BJ (cell line): Measurements from ENCODE around the gene ABCA13. TPM values are rescaled to one million over a fixed set of nuclear protein-coding genes. Genes with fewer than 3 reads are reported as not detected.

Experiments used
- CTCF ChIA-PET: fragments of 350-600 bp; formaldehyde crosslinking; extraction: SDS; loops from one replicate; lab custom pipeline; 2021; ENCODE audit warnings: antibody characterized with exemption, inconsistent platforms; lab: Yijun Ruan, JAX
- POLR2A ChIA-PET: fragments of 300-600 bp; sonication (Branson Sonifier 250); formaldehyde crosslinking; extraction: SDS; loops from one replicate; lab custom pipeline; 2021; ENCODE audit warnings: antibody characterized with exemption; lab: Charles Lee
- DNase-seq: peaks from one replicate; pipeline ENCODE4 v3.0.0-alpha.2; 2011; ENCODE audit warnings: low read depth
- H3K27me3 ChIP-seq: 2 replicates; pipeline ENCODE4 v1.6.0; 2011; ENCODE audit warnings: low read length; ENCODE audit not compliant: control insufficient read depth, insufficient read depth
- H3K36me3 ChIP-seq: 2 replicates; pipeline ENCODE4 v1.5.1; 2011; ENCODE audit warnings: low read length; ENCODE audit not compliant: control insufficient read depth, insufficient read depth
- H3K4me3 ChIP-seq: 2 replicates; pipeline ENCODE4 v1.5.1; 2011; ENCODE audit warnings: low read depth, mild to moderate bottlenecking, control low read depth, low read length
- polyA plus RNA-seq: library from polyadenylated mRNA; depleted of rRNA; stranded (reverse); fragments of >200 nt; gene quantifications from 2 replicates; pipeline ENCODE4 v1.2.3, GENCODE V29; 2011
- TF ChIP-seq, protein P1 (sequence below): IDR thresholded peaks from 2 replicates; pipeline ENCODE4 v1.5.1; 2011; ENCODE audit warnings: low read depth, mild to moderate bottlenecking, control low read depth, inconsistent platforms, low read length, moderate library complexity; ENCODE audit not compliant: insufficient read depth

Gene ABCA13
- polyA plus RNA-seq, 1 experiment = 0.15 TPM

DNA sequence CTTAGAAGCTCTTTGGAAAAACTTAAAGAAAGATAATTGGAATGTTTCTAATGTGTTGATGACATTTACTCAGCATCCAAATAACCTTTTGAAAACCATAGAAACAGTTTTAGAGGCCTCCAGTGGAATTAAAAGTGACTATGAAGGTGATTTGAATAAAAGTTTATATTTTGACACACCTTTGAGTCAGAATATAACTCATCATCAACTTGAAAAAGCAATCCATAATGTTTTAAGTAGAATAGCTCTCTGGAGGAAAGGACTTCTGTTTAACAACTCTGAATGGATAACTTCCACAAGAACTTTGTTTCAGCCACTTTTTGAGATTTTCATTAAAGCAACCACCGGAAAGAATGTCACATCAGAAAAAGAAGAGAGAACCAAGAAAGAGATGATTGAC, 108.2 kb downstream of the ABCA13 start:
- Histone ChIP-seq H3K4me3 (no peak overlapping the region), H3K36me3 (no peaks in the 10 kb centered on the region), H3K27me3 (no peaks in the 10 kb centered on the region)
- CTCF ChIA-PET = no interaction called here
- TF ChIP-seq, protein P1, sequence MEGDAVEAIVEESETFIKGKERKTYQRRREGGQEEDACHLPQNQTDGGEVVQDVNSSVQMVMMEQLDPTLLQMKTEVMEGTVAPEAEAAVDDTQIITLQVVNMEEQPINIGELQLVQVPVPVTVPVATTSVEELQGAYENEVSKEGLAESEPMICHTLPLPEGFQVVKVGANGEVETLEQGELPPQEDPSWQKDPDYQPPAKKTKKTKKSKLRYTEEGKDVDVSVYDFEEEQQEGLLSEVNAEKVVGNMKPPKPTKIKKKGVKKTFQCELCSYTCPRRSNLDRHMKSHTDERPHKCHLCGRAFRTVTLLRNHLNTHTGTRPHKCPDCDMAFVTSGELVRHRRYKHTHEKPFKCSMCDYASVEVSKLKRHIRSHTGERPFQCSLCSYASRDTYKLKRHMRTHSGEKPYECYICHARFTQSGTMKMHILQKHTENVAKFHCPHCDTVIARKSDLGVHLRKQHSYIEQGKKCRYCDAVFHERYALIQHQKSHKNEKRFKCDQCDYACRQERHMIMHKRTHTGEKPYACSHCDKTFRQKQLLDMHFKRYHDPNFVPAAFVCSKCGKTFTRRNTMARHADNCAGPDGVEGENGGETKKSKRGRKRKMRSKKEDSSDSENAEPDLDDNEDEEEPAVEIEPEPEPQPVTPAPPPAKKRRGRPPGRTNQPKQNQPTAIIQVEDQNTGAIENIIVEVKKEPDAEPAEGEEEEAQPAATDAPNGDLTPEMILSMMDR = no peak
- DNase-seq = no peak
- POLR2A ChIA-PET = no interaction called here

DNA sequence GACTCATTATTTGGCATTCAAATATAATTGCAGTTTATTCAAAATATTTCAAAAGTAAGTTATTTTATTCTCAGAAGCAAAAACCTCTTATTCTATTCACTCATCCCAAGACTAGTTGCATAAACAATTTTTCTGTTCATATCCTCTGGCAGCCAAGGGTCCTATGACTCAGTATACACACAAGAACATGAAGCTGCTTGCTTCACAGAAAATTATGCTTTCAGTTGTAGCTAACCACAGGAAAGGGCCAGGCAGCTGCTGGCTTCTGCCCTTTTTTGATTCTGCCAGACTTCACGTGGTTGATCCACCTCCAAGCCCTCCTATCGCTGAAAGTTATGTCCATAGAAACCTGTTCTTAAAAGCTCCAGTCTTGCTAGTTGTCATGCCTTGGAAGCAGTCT, 108.8 kb downstream of the ABCA13 start:
- H3K36me3 ChIP-seq = no peaks in the 10 kb centered on the region
- DNase-seq = no peak
- H3K4me3 ChIP-seq = no peak overlapping the region
- H3K27me3 ChIP-seq = no peaks in the 10 kb centered on the region
- POLR2A ChIA-PET = interaction anchor here (0.7 kb wide), 2 partner anchors 21 to 150 kb away, joined by 3 to 6 read pairs; no protein-coding TSS in a partner anchor
- TF ChIP-seq, protein P1 = no peak
- CTCF ChIA-PET = no interaction called here

DNA sequence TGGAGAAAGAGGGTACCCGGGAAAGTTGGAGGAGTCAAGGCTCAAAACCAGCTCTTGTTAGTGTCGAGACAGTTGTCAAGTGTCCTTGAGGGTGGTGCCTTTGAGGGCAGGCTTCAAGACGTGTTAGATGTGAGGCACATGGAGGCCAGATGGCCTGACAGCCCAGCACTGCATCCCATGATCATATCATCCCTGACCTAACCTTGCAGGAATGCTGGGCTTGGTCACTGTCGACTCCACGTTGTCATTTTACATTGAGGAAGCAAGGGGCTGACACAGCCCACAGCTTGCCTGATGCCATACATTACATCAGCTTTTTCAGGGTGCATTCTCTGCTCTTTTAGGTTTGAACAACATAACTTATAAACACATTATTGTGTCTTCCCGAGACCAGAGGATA, 114.1 kb downstream of the ABCA13 start:
- ChIA-PET CTCF (interaction anchor here (0.6 kb wide), 1 partner anchor 14 kb away, joined by 3 read pairs; no protein-coding TSS in a partner anchor), POLR2A (no interaction called here)
- Histone ChIP-seq H3K27me3 (no peaks in the 10 kb centered on the region), H3K36me3 (no peaks in the 10 kb centered on the region), H3K4me3 (no peak overlapping the region)
- TF ChIP-seq, protein P1 = no peak
- DNase-seq = peak; percentile 13

DNA sequence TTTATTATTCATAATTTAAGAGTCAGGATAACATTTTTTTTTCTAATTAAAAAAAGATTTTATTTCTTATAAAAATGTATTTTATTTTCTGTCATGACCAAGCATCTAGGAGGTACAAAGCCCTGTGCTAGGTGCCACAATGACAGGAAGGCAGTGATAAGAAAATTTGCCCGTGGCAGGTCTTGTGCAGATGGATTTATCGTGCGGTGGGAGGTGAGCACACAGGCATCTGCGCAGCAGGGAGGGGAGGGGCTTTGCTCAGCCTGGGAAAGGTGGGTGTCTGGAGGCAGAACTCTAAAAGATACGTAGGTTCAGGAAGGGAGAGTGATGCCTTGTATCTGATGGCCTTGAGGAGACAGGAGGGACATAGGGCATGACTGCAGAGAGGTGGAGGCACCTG, 115.6 kb downstream of the ABCA13 start:
- Histone ChIP-seq H3K4me3 (no peak overlapping the region), H3K27me3 (no peaks in the 10 kb centered on the region), H3K36me3 (no peaks in the 10 kb centered on the region)
- CTCF ChIA-PET = no interaction called here
- POLR2A ChIA-PET = no interaction called here
- no peak for DNase-seq
- TF ChIP-seq, protein P1 = no peak

DNA sequence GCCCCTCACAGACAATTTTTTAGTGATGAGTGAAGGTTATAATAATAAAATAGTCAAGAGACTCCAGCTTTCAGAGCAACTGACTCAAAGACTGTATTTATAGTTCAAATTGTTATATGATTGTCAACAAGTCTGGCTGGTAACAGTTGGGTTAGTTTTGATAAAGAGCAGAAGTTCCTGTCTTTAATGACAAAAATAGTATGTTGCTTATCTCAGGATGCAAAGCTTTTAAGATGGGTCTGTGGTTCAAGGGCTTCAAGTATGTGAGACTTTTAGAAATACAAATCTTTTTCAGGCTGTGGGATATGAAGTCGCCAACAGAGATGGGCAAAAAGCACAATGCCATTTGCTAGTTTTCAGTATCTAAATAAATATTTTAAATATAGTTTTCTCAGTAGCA, 118.4 kb downstream of the ABCA13 start:
- 0 out of 2 replicates have a peak, but pooled peaks cover 1% of the 10 kb centered on the region for H3K27me3 ChIP-seq
- no peaks in the 10 kb centered on the region for H3K36me3 ChIP-seq
- ChIA-PET POLR2A (no interaction called here), CTCF (no interaction called here)
- TF ChIP-seq, protein P1 = no peak
- DNase-seq = no peak
- H3K4me3 ChIP-seq = no peak overlapping the region
